ENCODE results near the gene PDE5A. TPM values are rescaled to one million over a fixed set of nuclear protein-coding genes. Genes with fewer than 3 reads are reported as not detected.

The PDE5A gene
- 10.5 TPM for polyA plus RNA-seq (2013, experiment 1 of 2)
- polyA plus RNA-seq (2013, experiment 2 of 2): 9.2 TPM

- Histone ChIP-seq H3K79me1 (ENCODE audit: low read length) (no peaks in the 10 kb centered on the region), H3K4ac (ENCODE audit: low read depth, low read length) (no peak within 1 kb of the TSS), H4K8ac (ENCODE audit: low read depth, low read length) (no peak within 1 kb of the TSS), H2BK15ac (replicated peaks; ENCODE audit: low read depth) (no peak within 1 kb of the TSS), H3K36me3 (ENCODE audit: control insufficient read depth, insufficient read depth, low read length) (no peaks in the 10 kb centered on the region), H3K4me2 (ENCODE audit: low read length) (peak within 1 kb of the TSS; percentile 97), H2BK5ac (ENCODE audit: low read length) (peak within 1 kb of the TSS; percentile 30), H4K5ac (ENCODE audit: low read length) (no peak within 1 kb of the TSS), H3K9ac (ENCODE audit: low read length) (peak within 1 kb of the TSS; percentile 95), H2AK5ac (ENCODE audit: low read length) (no peak within 1 kb of the TSS), H3K4me3 (ENCODE audit: low read length) (peak within 1 kb of the TSS; percentile 94), H3K18ac (ENCODE audit: low read length) (peak within 1 kb of the TSS; percentile 65), H3K79me2 (ENCODE audit: control insufficient read depth, insufficient read depth, low read length) (peaks cover 2% of the 10 kb centered on the region), H3K23ac (ENCODE audit: low read length) (peak within 1 kb of the TSS; percentile 69), H3K56ac (ENCODE audit: low read length) (peak within 1 kb of the TSS; percentile 95), H2BK120ac (ENCODE audit: low read depth, low read length) (no peak within 1 kb of the TSS), H3K27me3 (ENCODE audit: insufficient read depth, low read length, poor library complexity) (no peaks in the 10 kb centered on the region), H3K4me1 (ENCODE audit: control insufficient read depth, low read depth, low read length) (no peaks in the 10 kb centered on the region), H3K27ac (ENCODE audit: low read depth, low read length) (peak within 1 kb of the TSS; percentile 79)
- WGBS (ENCODE audit: extremely low coverage, insufficient coverage, low lambda C conversion rate): no CpG with 5 or more reads among the region's 65 CpGs
- peak; percentile 97 for DNase-seq
Measured at GRCh38 chr4:119628281-119629141, at the start of gene PDE5A. Gene PDE5A (minus strand): TSS chr4:119628804. CDS start chr4:119628671, 133 bp downstream.

- Histone ChIP-seq H2BK120ac (ENCODE audit: low read depth, low read length) (no peak overlapping the region), H2BK15ac (replicated peaks; ENCODE audit: low read depth) (no peak overlapping the region), H3K27me3 (ENCODE audit: insufficient read depth, low read length, poor library complexity) (no peaks in the 10 kb centered on the region), H3K79me2 (ENCODE audit: control insufficient read depth, insufficient read depth, low read length) (no peaks in the 10 kb centered on the region), H3K9ac (ENCODE audit: low read length) (no peak overlapping the region), H3K18ac (ENCODE audit: low read length) (no peak overlapping the region), H4K5ac (ENCODE audit: low read length) (no peak overlapping the region), H3K79me1 (ENCODE audit: low read length) (no peaks in the 10 kb centered on the region), H2AK5ac (ENCODE audit: low read length) (no peak overlapping the region), H3K4me2 (ENCODE audit: low read length) (no peak overlapping the region), H4K8ac (ENCODE audit: low read depth, low read length) (no peak overlapping the region), H2BK5ac (ENCODE audit: low read length) (no peak overlapping the region), H3K56ac (ENCODE audit: low read length) (no peak overlapping the region), H3K27ac (ENCODE audit: low read depth, low read length) (no peak overlapping the region), H3K4me1 (ENCODE audit: control insufficient read depth, low read depth, low read length) (no peaks in the 10 kb centered on the region), H3K23ac (ENCODE audit: low read length) (no peak overlapping the region), H3K36me3 (ENCODE audit: control insufficient read depth, insufficient read depth, low read length) (no peaks in the 10 kb centered on the region), H3K4me3 (ENCODE audit: low read length) (no peak overlapping the region), H3K4ac (ENCODE audit: low read depth, low read length) (no peak overlapping the region)
- WGBS (ENCODE audit: extremely low coverage, insufficient coverage, low lambda C conversion rate): no CpG with 5 or more reads among the region's 3 CpGs
- no peak for DNase-seq
Measured at GRCh38 chr4:119676101-119676500, 47.5 kb upstream of the PDE5A start.

GRCh38 chr4:119675391-119675790 is 46.8 kb upstream of the PDE5A start:
- Histone ChIP-seq H3K4ac (ENCODE audit: low read depth, low read length) (no peak overlapping the region), H3K23ac (ENCODE audit: low read length) (no peak overlapping the region), H2BK120ac (ENCODE audit: low read depth, low read length) (no peak overlapping the region), H3K79me2 (ENCODE audit: control insufficient read depth, insufficient read depth, low read length) (no peaks in the 10 kb centered on the region), H3K56ac (ENCODE audit: low read length) (no peak overlapping the region), H2BK5ac (ENCODE audit: low read length) (no peak overlapping the region), H3K4me3 (ENCODE audit: low read length) (no peak overlapping the region), H2AK5ac (ENCODE audit: low read length) (no peak overlapping the region), H2BK15ac (replicated peaks; ENCODE audit: low read depth) (no peak overlapping the region), H3K27me3 (ENCODE audit: insufficient read depth, low read length, poor library complexity) (no peaks in the 10 kb centered on the region), H3K36me3 (ENCODE audit: control insufficient read depth, insufficient read depth, low read length) (no peaks in the 10 kb centered on the region), H3K4me1 (ENCODE audit: control insufficient read depth, low read depth, low read length) (no peaks in the 10 kb centered on the region), H3K79me1 (ENCODE audit: low read length) (no peaks in the 10 kb centered on the region), H3K27ac (ENCODE audit: low read depth, low read length) (no peak overlapping the region), H4K8ac (ENCODE audit: low read depth, low read length) (no peak overlapping the region), H3K4me2 (ENCODE audit: low read length) (no peak overlapping the region), H3K18ac (ENCODE audit: low read length) (no peak overlapping the region), H4K5ac (ENCODE audit: low read length) (no peak overlapping the region), H3K9ac (ENCODE audit: low read length) (no peak overlapping the region)
- DNase-seq: no peak
- WGBS (ENCODE audit: extremely low coverage, insufficient coverage, low lambda C conversion rate): 100% methylated on average over 2 of the region's 2 CpGs

GRCh38 chr4:119672938-119673337 is 44.3 kb upstream of the PDE5A start:
- no peak overlapping the region for H3K9ac ChIP-seq (ENCODE audit: low read length)
- no peak overlapping the region for H4K5ac ChIP-seq (ENCODE audit: low read length)
- H3K4me2 ChIP-seq (ENCODE audit: low read length): no peak overlapping the region
- H2AK5ac ChIP-seq (ENCODE audit: low read length): no peak overlapping the region
- no peaks in the 10 kb centered on the region for H3K4me1 ChIP-seq (ENCODE audit: control insufficient read depth, low read depth, low read length)
- no peak overlapping the region for H2BK5ac ChIP-seq (ENCODE audit: low read length)
- H4K8ac ChIP-seq (ENCODE audit: low read depth, low read length): no peak overlapping the region
- no peaks in the 10 kb centered on the region for H3K27me3 ChIP-seq (ENCODE audit: insufficient read depth, low read length, poor library complexity)
- no peak overlapping the region for H3K27ac ChIP-seq (ENCODE audit: low read depth, low read length)
- H3K56ac ChIP-seq (ENCODE audit: low read length): no peak overlapping the region
- H3K18ac ChIP-seq (ENCODE audit: low read length): no peak overlapping the region
- H3K4ac ChIP-seq (ENCODE audit: low read depth, low read length): no peak overlapping the region
- H3K23ac ChIP-seq (ENCODE audit: low read length): no peak overlapping the region
- H3K4me3 ChIP-seq (ENCODE audit: low read length): no peak overlapping the region
- H2BK15ac ChIP-seq (replicated peaks; ENCODE audit: low read depth): no peak overlapping the region
- H3K79me1 ChIP-seq (ENCODE audit: low read length): no peaks in the 10 kb centered on the region
- no peaks in the 10 kb centered on the region for H3K79me2 ChIP-seq (ENCODE audit: control insufficient read depth, insufficient read depth, low read length)
- no peaks in the 10 kb centered on the region for H3K36me3 ChIP-seq (ENCODE audit: control insufficient read depth, insufficient read depth, low read length)
- no peak overlapping the region for H2BK120ac ChIP-seq (ENCODE audit: low read depth, low read length)
- no peak for DNase-seq
- WGBS (ENCODE audit: extremely low coverage, insufficient coverage, low lambda C conversion rate): no CpG with 5 or more reads among the region's 1 CpG

- Histone ChIP-seq H3K36me3 (ENCODE audit: control insufficient read depth, insufficient read depth, low read length) (no peaks in the 10 kb centered on the region), H3K56ac (ENCODE audit: low read length) (no peak overlapping the region), H3K4me2 (ENCODE audit: low read length) (no peak overlapping the region), H2BK120ac (ENCODE audit: low read depth, low read length) (no peak overlapping the region), H3K18ac (ENCODE audit: low read length) (no peak overlapping the region), H2BK5ac (ENCODE audit: low read length) (no peak overlapping the region), H3K79me1 (ENCODE audit: low read length) (no peaks in the 10 kb centered on the region), H4K8ac (ENCODE audit: low read depth, low read length) (no peak overlapping the region), H3K9ac (ENCODE audit: low read length) (no peak overlapping the region), H3K27ac (ENCODE audit: low read depth, low read length) (no peak overlapping the region), H3K4me3 (ENCODE audit: low read length) (no peak overlapping the region), H3K27me3 (ENCODE audit: insufficient read depth, low read length, poor library complexity) (no peaks in the 10 kb centered on the region), H2BK15ac (replicated peaks; ENCODE audit: low read depth) (no peak overlapping the region), H3K4me1 (ENCODE audit: control insufficient read depth, low read depth, low read length) (no peaks in the 10 kb centered on the region), H2AK5ac (ENCODE audit: low read length) (no peak overlapping the region), H3K23ac (ENCODE audit: low read length) (no peak overlapping the region), H4K5ac (ENCODE audit: low read length) (no peak overlapping the region), H3K4ac (ENCODE audit: low read depth, low read length) (no peak overlapping the region), H3K79me2 (ENCODE audit: control insufficient read depth, insufficient read depth, low read length) (no peaks in the 10 kb centered on the region)
- WGBS (ENCODE audit: extremely low coverage, insufficient coverage, low lambda C conversion rate): no CpG with 5 or more reads among the region's 2 CpGs
- DNase-seq: no peak
Measured at GRCh38 chr4:119672086-119672485, 43.5 kb upstream of the PDE5A start.

GRCh38 chr4:119671205-119671604 is 42.6 kb upstream of the PDE5A start:
- H3K4me3 ChIP-seq (ENCODE audit: low read length): no peak overlapping the region
- no peak overlapping the region for H4K8ac ChIP-seq (ENCODE audit: low read depth, low read length)
- no peak overlapping the region for H2AK5ac ChIP-seq (ENCODE audit: low read length)
- no peak overlapping the region for H3K18ac ChIP-seq (ENCODE audit: low read length)
- no peak overlapping the region for H2BK5ac ChIP-seq (ENCODE audit: low read length)
- no peak overlapping the region for H2BK120ac ChIP-seq (ENCODE audit: low read depth, low read length)
- H3K56ac ChIP-seq (ENCODE audit: low read length): no peak overlapping the region
- no peak overlapping the region for H4K5ac ChIP-seq (ENCODE audit: low read length)
- no peak overlapping the region for H3K23ac ChIP-seq (ENCODE audit: low read length)
- H3K4me1 ChIP-seq (ENCODE audit: control insufficient read depth, low read depth, low read length): no peaks in the 10 kb centered on the region
- H3K79me1 ChIP-seq (ENCODE audit: low read length): no peaks in the 10 kb centered on the region
- DNase-seq: no peak
- no peak overlapping the region for H3K4ac ChIP-seq (ENCODE audit: low read depth, low read length)
- no peak overlapping the region for H3K27ac ChIP-seq (ENCODE audit: low read depth, low read length)
- no peak overlapping the region for H3K9ac ChIP-seq (ENCODE audit: low read length)
- no peak overlapping the region for H2BK15ac ChIP-seq (replicated peaks; ENCODE audit: low read depth)
- no peaks in the 10 kb centered on the region for H3K79me2 ChIP-seq (ENCODE audit: control insufficient read depth, insufficient read depth, low read length)
- no peak overlapping the region for H3K4me2 ChIP-seq (ENCODE audit: low read length)
- H3K36me3 ChIP-seq (ENCODE audit: control insufficient read depth, insufficient read depth, low read length): no peaks in the 10 kb centered on the region
- H3K27me3 ChIP-seq (ENCODE audit: insufficient read depth, low read length, poor library complexity): no peaks in the 10 kb centered on the region

Measured in mesendoderm (in vitro differentiated cells).